GM12872 (cell line): ENCODE measurements around the gene APBA3.

Experiments
- CTCF ChIP-seq: IDR thresholded peaks from 3 replicates; pipeline ENCODE4 v1.5.1; 2011; ENCODE audit warnings: low read depth, mild to moderate bottlenecking, low read length, moderate library complexity; ENCODE audit not compliant: insufficient read depth

APBA3 gene

GRCh38 chr19:3796358-3796757 is 34.9 kb upstream of the APBA3 start:
- no peak for TF ChIP-seq CTCF

GRCh38 chr19:3793799-3794198 is 32.3 kb upstream of the APBA3 start:
- no peak for TF ChIP-seq CTCF

- no peak for TF ChIP-seq CTCF
These were observed 30.6 kb upstream of the APBA3 start for GRCh38 chr19:3792114-3792513.

- TF ChIP-seq CTCF, result no peak
These were observed 29.4 kb upstream of the APBA3 start for GRCh38 chr19:3790941-3791340.

GRCh38 chr19:3790209-3790734 is 28.8 kb upstream of the APBA3 start:
- TF ChIP-seq CTCF, result no peak

- TF ChIP-seq CTCF, result no peak
These were observed 27.7 kb upstream of the APBA3 start for GRCh38 chr19:3788996-3789778.

GRCh38 chr19:3785938-3786824 is 24.7 kb upstream of the APBA3 start, which contains the start of gene MATK:
Gene MATK, minus strand, starts transcription at chr19:3786381. Its CDS starts 1,246 bp downstream, at chr19:3785135.
- no peak for TF ChIP-seq CTCF
